ENCODE measurements around the gene PCSK1N. TPM values are rescaled to one million over a fixed set of nuclear protein-coding genes. Genes with fewer than 3 reads are reported as not detected.
A peak's percentile ranks its signal among the peaks of the same experiment; 100 is the strongest.

The PCSK1N gene
- total RNA-seq, 1 experiment from 2014 or later: 0.22 TPM

GRCh38 chrX:48854898-48855297 is 19.5 kb upstream of the PCSK1N start:
- no TSS peak for BruUV-seq (replicated peaks)
- DNase-seq (ENCODE audit: low read depth, low spot score): peak; percentile 3

More at GRCh38 chrX:48854898-48855297, 19.5 kb upstream of the PCSK1N start:
- Histone ChIP-seq H3K4me1 (ENCODE audit: control insufficient read depth in 1 of 2, insufficient read depth in 2 of 2, low read length in 2 of 2) (no peaks in the 10 kb centered on the region), H3K27me3 (ENCODE audit: insufficient read depth, low read length) (no peaks in the 10 kb centered on the region), H3K9me2 (ENCODE audit: insufficient read depth) (no peaks in the 10 kb centered on the region), H3K9me3 (ENCODE audit: control insufficient read depth in 1 of 2, insufficient read depth in 1 of 2, low read depth in 1 of 2, low read length in 2 of 2) (no peaks in the 10 kb centered on the region), H3K36me3 (ENCODE audit: control insufficient read depth in 1 of 2, insufficient read depth in 2 of 2, low read length in 2 of 2) (no peaks in the 10 kb centered on the region), H4K20me1 (ENCODE audit: insufficient read depth) (no peaks in the 10 kb centered on the region), H3K79me2 (ENCODE audit: insufficient read depth, low read length) (no peaks in the 10 kb centered on the region), H3K4me3 (replicated peaks in 1 of 2; ENCODE audit: low read depth in 1 of 2, low read length in 2 of 2) (no peak overlapping the region), H3K4me2 (ENCODE audit: low read length) (no peak overlapping the region), H3K9ac (ENCODE audit: low read length) (no peak overlapping the region), H3K27ac (ENCODE audit: low read depth, low read length) (no peak overlapping the region), H2AFZ (ENCODE audit: low read depth, low read length, poor library complexity, severe bottlenecking) (no peak overlapping the region)
- ATAC-seq: peak; percentile 38; the same call in 1 of the 2 replicates
- TF ChIP-seq TCF7L2 (IDR thresholded peaks at IDR 0.05; ENCODE audit: borderline replicate concordance, extremely low read depth, insufficient read depth, insufficient read length): no peak
- TF ChIP-seq EZH2 (IDR thresholded peaks at IDR 0.05): no peak
- TF ChIP-seq MAX (IDR thresholded peaks at IDR 0.05): no peak
- TF ChIP-seq EZH2phosphoT487 (IDR thresholded peaks at IDR 0.05; ENCODE audit: borderline replicate concordance): no peak
- peak; percentile 34 to 41 (median 40); a peak in 3 of 6 replicates for TF ChIP-seq CTCF (IDR thresholded peaks at IDR 0.05 in 2 of 3, conservative IDR thresholded peaks at IDR 0.05 in 1 of 3; ENCODE audit: borderline replicate concordance in 1 of 3, insufficient read depth in 1 of 3, low read depth in 2 of 3, low read length in 2 of 3)
- TF ChIP-seq ZBTB33 (IDR thresholded peaks at IDR 0.05; ENCODE audit: extremely low read depth, insufficient replicate concordance, low read length): no peak
- TF ChIP-seq ATF3 (IDR thresholded peaks at IDR 0.05): no peak
- TF ChIP-seq YY1 (IDR thresholded peaks at IDR 0.05; ENCODE audit: extremely low read depth, insufficient replicate concordance, low read depth, low read length): no peak
- no peak for TF ChIP-seq JUND (IDR thresholded peaks at IDR 0.05)
- no peak for TF ChIP-seq POLR2AphosphoS5 (IDR thresholded peaks at IDR 0.05; ENCODE audit: low read depth, low read length)
- 0 out of 2 replicates have a peak, but pooled peaks have one; percentile 19 for TF ChIP-seq CBX3 (IDR thresholded peaks at IDR 0.05; ENCODE audit: low read depth)
- no peak for TF ChIP-seq REST (IDR thresholded peaks at IDR 0.05; ENCODE audit: low read depth)
- peak; percentile 66 for TF ChIP-seq RAD21 (IDR thresholded peaks at IDR 0.05; ENCODE audit: low read depth)
- no peak for TF ChIP-seq SIN3A (IDR thresholded peaks at IDR 0.05; ENCODE audit: low read depth)
- no peak for TF ChIP-seq FOSL1 (IDR thresholded peaks at IDR 0.05; ENCODE audit: low read depth)
- TF ChIP-seq EGR1 (IDR thresholded peaks at IDR 0.05; ENCODE audit: low read depth): no peak
- TF ChIP-seq SRF (IDR thresholded peaks at IDR 0.05; ENCODE audit: low read depth): no peak
- no peak for TF ChIP-seq ZNF274 (IDR thresholded peaks at IDR 0.05; ENCODE audit: low read depth, low read length)
- TF ChIP-seq ELF1 (IDR thresholded peaks at IDR 0.05; ENCODE audit: borderline replicate concordance, low read depth): no peak
- no peak for TF ChIP-seq SP1 (IDR thresholded peaks at IDR 0.05; ENCODE audit: low read depth)
- TF ChIP-seq ZFX (IDR thresholded peaks at IDR 0.05): no peak
- no peak for TF ChIP-seq CEBPB (IDR thresholded peaks at IDR 0.05; ENCODE audit: low read depth)
- no peak for TF ChIP-seq POLR2A (IDR thresholded peaks at IDR 0.05; ENCODE audit: borderline replicate concordance, extremely low read depth, insufficient read depth, insufficient read length)
- RAD21 ChIA-PET (ENCODE audit: low non-redundant PET in 1 of 2, low total read pairs in 2 of 2, uncharacterized antibody in 2 of 2, unreplicated experiment in 2 of 2): no interaction called here
- CTCF ChIA-PET: no interaction called here
- POLR2A ChIA-PET: no interaction called here
- intact Hi-C loops (cut with micrococcal nuclease): no loop called here

All from HCT116 (cell line).